IPS-15b (cell line): Measurements from ENCODE around the gene DLL3.
"Not testable (repeated sequence)": the region's sequence is repeated elsewhere in the genome, so short reads cannot be mapped to it uniquely, and the experiment has no call there.

Source experiments
- H3K27me3 ChIP-seq: one replicate; pipeline ENCODE4 v1.6.1; 2013; ENCODE audit warnings: low read length; ENCODE audit not compliant: control insufficient read depth, insufficient read depth
- H3K36me3 ChIP-seq: one replicate; pipeline ENCODE4 v1.6.1; 2013; ENCODE audit warnings: low read length; ENCODE audit not compliant: control insufficient read depth, insufficient read depth
- H3K4me1 ChIP-seq: one replicate; pipeline ENCODE4 v1.6.1; 2013; ENCODE audit warnings: mild to moderate bottlenecking, low read length; ENCODE audit not compliant: control insufficient read depth, insufficient read depth
- H3K4me3 ChIP-seq: one replicate; pipeline ENCODE4 v1.5.1; 2013; ENCODE audit warnings: low read depth, low read length
- H3K9ac ChIP-seq: one replicate; pipeline ENCODE4 v1.6.1; 2013; ENCODE audit warnings: low read depth, mild to moderate bottlenecking, low read length
- H3K9me3 ChIP-seq: one replicate; pipeline ENCODE4 v1.6.1; 2013; ENCODE audit warnings: mild to moderate bottlenecking, low read length; ENCODE audit not compliant: control insufficient read depth, insufficient read depth

Gene DLL3

GRCh38 chr19:39498798-39499642, at the start of gene DLL3:
Gene DLL3 (plus strand): TSS chr19:39498947. CDS start chr19:39498975, 28 bp downstream.
- Histone ChIP-seq H3K27me3 (peaks cover 56% of the 10 kb centered on the region), H3K4me1 (peaks cover 3% of the 10 kb centered on the region), H3K4me3 (peak within 1 kb of the TSS; percentile 49), H3K9me3 (no peaks in the 10 kb centered on the region), H3K36me3 (no peaks in the 10 kb centered on the region), H3K9ac (no peak within 1 kb of the TSS)

- Histone ChIP-seq H3K9ac (no peak overlapping the region), H3K27me3 (no peaks in the 10 kb centered on the region), H3K36me3 (peaks cover 22% of the 10 kb centered on the region), H3K4me1 (no peaks in the 10 kb centered on the region), H3K9me3 (no peaks in the 10 kb centered on the region), H3K4me3 (no peak overlapping the region)
Observed at GRCh38 chr19:39449116-39449797, 49.5 kb upstream of the DLL3 start.

- H3K36me3 ChIP-seq = peaks cover 22% of the 10 kb centered on the region
- H3K4me1 ChIP-seq, H3K27me3 ChIP-seq, H3K4me3 ChIP-seq, H3K9me3 ChIP-seq, H3K9ac ChIP-seq: not testable (repeated sequence)
Observed at GRCh38 chr19:39451257-39451656, 47.5 kb upstream of the DLL3 start.

GRCh38 chr19:39463403-39463802, 35.3 kb upstream of the DLL3 start:
- Histone ChIP-seq H3K4me3 (no peak overlapping the region), H3K9ac (no peak overlapping the region), H3K9me3 (no peaks in the 10 kb centered on the region), H3K36me3 (peaks cover 55% of the 10 kb centered on the region), H3K27me3 (no peaks in the 10 kb centered on the region), H3K4me1 (no peaks in the 10 kb centered on the region)

GRCh38 chr19:39465956-39466747, 32.6 kb upstream of the DLL3 start:
- Histone ChIP-seq H3K9ac (no peak overlapping the region), H3K4me3 (no peak overlapping the region), H3K4me1 (no peaks in the 10 kb centered on the region), H3K27me3 (no peaks in the 10 kb centered on the region), H3K9me3 (no peaks in the 10 kb centered on the region), H3K36me3 (peaks cover 53% of the 10 kb centered on the region)

- Histone ChIP-seq H3K4me1 (no peaks in the 10 kb centered on the region), H3K27me3 (no peaks in the 10 kb centered on the region), H3K36me3 (peaks cover 69% of the 10 kb centered on the region), H3K9ac (no peak overlapping the region), H3K4me3 (no peak overlapping the region), H3K9me3 (no peaks in the 10 kb centered on the region)
Observed at GRCh38 chr19:39467941-39468340, 30.8 kb upstream of the DLL3 start.

GRCh38 chr19:39469036-39469435, 29.7 kb upstream of the DLL3 start:
- Histone ChIP-seq H3K9ac (no peak overlapping the region), H3K9me3 (no peaks in the 10 kb centered on the region), H3K36me3 (peaks cover 80% of the 10 kb centered on the region), H3K4me3 (no peak overlapping the region), H3K27me3 (no peaks in the 10 kb centered on the region), H3K4me1 (no peaks in the 10 kb centered on the region)

- no peak overlapping the region for H3K4me3 ChIP-seq
- H3K36me3 ChIP-seq = peaks cover 84% of the 10 kb centered on the region
- H3K9ac ChIP-seq = no peak overlapping the region
- no peaks in the 10 kb centered on the region for H3K4me1 ChIP-seq
- H3K27me3 ChIP-seq = no peaks in the 10 kb centered on the region
- no peaks in the 10 kb centered on the region for H3K9me3 ChIP-seq
Observed at GRCh38 chr19:39469567-39469966, 29.2 kb upstream of the DLL3 start.

- H3K27me3 ChIP-seq = no peaks in the 10 kb centered on the region
- no peaks in the 10 kb centered on the region for H3K9me3 ChIP-seq
- H3K9ac ChIP-seq = no peak overlapping the region
- no peak overlapping the region for H3K4me3 ChIP-seq
- H3K36me3 ChIP-seq = peaks cover 89% of the 10 kb centered on the region
- H3K4me1 ChIP-seq = no peaks in the 10 kb centered on the region
Observed at GRCh38 chr19:39470724-39471339, 27.9 kb upstream of the DLL3 start.

GRCh38 chr19:39471756-39472536, 26.8 kb upstream of the DLL3 start:
- no peaks in the 10 kb centered on the region for H3K9me3 ChIP-seq
- peaks cover 84% of the 10 kb centered on the region for H3K36me3 ChIP-seq
- H3K27me3 ChIP-seq = no peaks in the 10 kb centered on the region
- no peaks in the 10 kb centered on the region for H3K4me1 ChIP-seq
- H3K9ac ChIP-seq = no peak overlapping the region
- H3K4me3 ChIP-seq = no peak overlapping the region
